ENCODE measurements around the gene PTPMT1.
A peak's percentile ranks its signal among the peaks of the same experiment; 100 is the strongest.
"Not testable (repeated sequence)": the region's sequence is repeated elsewhere in the genome, so short reads cannot be mapped to it uniquely, and the experiment has no call there.

The PTPMT1 gene

DNA sequence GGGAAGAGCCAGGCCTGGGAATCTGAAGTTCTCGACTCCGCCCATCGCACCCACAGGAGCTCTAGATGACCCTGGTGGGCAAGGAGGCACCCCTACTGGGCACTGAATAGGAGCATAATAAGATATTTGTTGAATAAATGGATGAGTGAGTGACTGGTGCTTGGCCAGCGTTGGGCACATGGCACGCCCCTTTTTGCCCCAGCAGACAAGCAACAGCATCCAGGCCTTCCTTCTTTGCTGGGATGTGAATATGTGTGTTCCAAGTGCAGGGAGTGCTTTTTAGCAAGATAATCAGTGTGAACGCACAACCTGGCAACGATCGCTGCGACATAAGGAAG, 12.0 kb upstream of the PTPMT1 start:
- Histone ChIP-seq H3K9me3 (ENCODE audit: insufficient read depth, low read depth, low read length) (no peaks in the 10 kb centered on the region), H2AK5ac (ENCODE audit: low read length) (no peak overlapping the region), H3K4me2 (ENCODE audit: low read length) (peak overlapping the region; percentile 64), H3K79me1 (ENCODE audit: low read length) (peaks cover 11% of the 10 kb centered on the region), H3K18ac (ENCODE audit: low read length) (peak overlapping the region; percentile 86), H3K79me2 (ENCODE audit: control insufficient read depth, insufficient read depth, low read length, poor library complexity) (peaks cover 19% of the 10 kb centered on the region), H2BK120ac (ENCODE audit: insufficient read depth, low read length, poor library complexity) (peak overlapping the region; percentile 64), H3K27me3 (ENCODE audit: insufficient read depth, low read length) (no peaks in the 10 kb centered on the region), H2BK12ac (ENCODE audit: low read length) (no peak overlapping the region), H3K23ac (ENCODE audit: low read length) (no peak overlapping the region), H3K36me3 (ENCODE audit: control insufficient read depth in 1 of 2, insufficient read depth in 2 of 2, low read length in 2 of 2) (peaks cover 0 to 1% of the 10 kb centered on the region in 2 experiments), H3K27ac (ENCODE audit: low read depth, low read length) (peak overlapping the region; percentile 37), H3K9ac (ENCODE audit: low read length) (peak overlapping the region; percentile 16), H3K4ac (ENCODE audit: low read depth, low read length) (peak overlapping the region; percentile 70), H3K4me3 (ENCODE audit: low read depth, low read length) (peak overlapping the region; percentile 50), H4K8ac (ENCODE audit: low read depth, low read length) (peak overlapping the region; percentile 94), H3K4me1 (ENCODE audit: control insufficient read depth in 1 of 2, insufficient read depth in 2 of 2, low read length in 2 of 2) (peaks cover 2 to 4% of the 10 kb centered on the region in 2 experiments), H4K12ac (ENCODE audit: low read depth, low read length) (peak overlapping the region; percentile 85), H2BK5ac (ENCODE audit: low read depth, low read length, poor library complexity) (peak overlapping the region; percentile 60), H3K14ac (ENCODE audit: low read length) (peak overlapping the region; percentile 55), H2AFZ (ENCODE audit: insufficient read depth, low read length, poor library complexity) (peak overlapping the region; percentile 96), H4K91ac (ENCODE audit: low read depth, low read length) (peak overlapping the region; percentile 89)
- WGBS (ENCODE audit: extremely low coverage, insufficient coverage, insufficient read length): no CpG with 5 or more reads among the region's 9 CpGs
- no peak for DNase-seq

DNA sequence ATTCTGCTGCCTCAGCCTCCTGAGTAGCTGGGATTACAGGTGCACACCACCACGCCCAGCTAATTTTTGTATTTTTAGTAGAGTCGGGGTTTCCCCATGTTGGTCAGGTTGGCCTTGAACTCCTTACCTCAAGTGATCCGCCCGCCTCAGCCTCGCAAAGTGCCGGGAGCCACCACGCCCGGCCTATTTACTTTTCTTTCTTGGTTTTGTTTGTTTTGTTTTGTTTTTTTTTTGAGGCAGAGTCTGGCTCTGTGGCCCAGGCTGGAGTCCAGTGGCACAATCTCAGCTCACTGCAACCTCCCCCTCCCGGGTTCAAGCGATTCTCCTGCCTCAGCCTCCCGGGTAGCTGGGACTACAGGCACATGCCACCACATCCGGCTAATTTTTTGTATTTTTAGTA, 8.4 kb upstream of the PTPMT1 start:
- not testable (repeated sequence) for H2AFZ ChIP-seq (ENCODE audit: insufficient read depth, low read length, poor library complexity); H2AK5ac ChIP-seq (ENCODE audit: low read length); H4K12ac ChIP-seq (ENCODE audit: low read depth, low read length); H3K4me2 ChIP-seq (ENCODE audit: low read length); H3K4me3 ChIP-seq (ENCODE audit: low read depth, low read length); H3K36me3 ChIP-seq (ENCODE audit: control insufficient read depth in 1 of 2, insufficient read depth in 2 of 2, low read length in 2 of 2); H3K14ac ChIP-seq (ENCODE audit: low read length); H3K18ac ChIP-seq (ENCODE audit: low read length); DNase-seq; H3K23ac ChIP-seq (ENCODE audit: low read length); H2BK12ac ChIP-seq (ENCODE audit: low read length); H3K9ac ChIP-seq (ENCODE audit: low read length); H3K27ac ChIP-seq (ENCODE audit: low read depth, low read length); H2BK120ac ChIP-seq (ENCODE audit: insufficient read depth, low read length, poor library complexity); H3K4me1 ChIP-seq (ENCODE audit: control insufficient read depth in 1 of 2, insufficient read depth in 2 of 2, low read length in 2 of 2); H3K9me3 ChIP-seq (ENCODE audit: insufficient read depth, low read depth, low read length); H4K8ac ChIP-seq (ENCODE audit: low read depth, low read length); H3K4ac ChIP-seq (ENCODE audit: low read depth, low read length); H4K91ac ChIP-seq (ENCODE audit: low read depth, low read length); H3K27me3 ChIP-seq (ENCODE audit: insufficient read depth, low read length); H2BK5ac ChIP-seq (ENCODE audit: low read depth, low read length, poor library complexity)
- peaks cover 12% of the 10 kb centered on the region for H3K79me2 ChIP-seq (ENCODE audit: control insufficient read depth, insufficient read depth, low read length, poor library complexity)
- no CpG with 5 or more reads among the region's 12 CpGs for WGBS (ENCODE audit: extremely low coverage, insufficient coverage, insufficient read length)
- H3K79me1 ChIP-seq (ENCODE audit: low read length): peaks cover 11% of the 10 kb centered on the region

DNA sequence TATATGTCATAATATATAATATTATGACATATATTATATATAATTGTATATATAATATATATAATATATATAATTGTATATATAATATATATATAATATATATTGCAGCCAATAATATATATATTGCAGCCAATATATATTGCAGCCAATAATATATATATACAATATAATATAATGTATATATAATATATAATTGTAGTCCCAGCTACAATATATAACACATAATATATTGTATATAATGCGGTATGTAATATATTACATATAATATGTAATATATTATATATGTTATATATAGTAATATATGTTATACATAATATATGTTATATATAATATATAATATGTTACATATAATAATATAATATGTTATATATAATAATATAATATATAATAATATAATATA, 6.7 kb upstream of the PTPMT1 start:
- H3K4me3 ChIP-seq (ENCODE audit: low read depth, low read length): no peak overlapping the region
- no peaks in the 10 kb centered on the region for H3K79me1 ChIP-seq (ENCODE audit: low read length)
- no peak overlapping the region for H2BK120ac ChIP-seq (ENCODE audit: insufficient read depth, low read length, poor library complexity)
- H3K4me2 ChIP-seq (ENCODE audit: low read length): no peak overlapping the region
- H3K14ac ChIP-seq (ENCODE audit: low read length): no peak overlapping the region
- H3K79me2 ChIP-seq (ENCODE audit: control insufficient read depth, insufficient read depth, low read length, poor library complexity): no peaks in the 10 kb centered on the region
- no peaks in the 10 kb centered on the region for H3K27me3 ChIP-seq (ENCODE audit: insufficient read depth, low read length)
- H3K9me3 ChIP-seq (ENCODE audit: insufficient read depth, low read depth, low read length): no peaks in the 10 kb centered on the region
- H3K36me3 ChIP-seq (ENCODE audit: control insufficient read depth in 1 of 2, insufficient read depth in 2 of 2, low read length in 2 of 2): no peaks in the 10 kb centered on the region
- no peak overlapping the region for H4K91ac ChIP-seq (ENCODE audit: low read depth, low read length)
- H3K23ac ChIP-seq (ENCODE audit: low read length): no peak overlapping the region
- H3K4ac ChIP-seq (ENCODE audit: low read depth, low read length): no peak overlapping the region
- no peak for DNase-seq
- no peak overlapping the region for H3K18ac ChIP-seq (ENCODE audit: low read length)
- no peak overlapping the region for H3K9ac ChIP-seq (ENCODE audit: low read length)
- no peak overlapping the region for H4K12ac ChIP-seq (ENCODE audit: low read depth, low read length)
- no peak overlapping the region for H3K27ac ChIP-seq (ENCODE audit: low read depth, low read length)
- no peak overlapping the region for H2BK5ac ChIP-seq (ENCODE audit: low read depth, low read length, poor library complexity)
- H2AFZ ChIP-seq (ENCODE audit: insufficient read depth, low read length, poor library complexity): no peak overlapping the region
- no peak overlapping the region for H2BK12ac ChIP-seq (ENCODE audit: low read length)
- no peak overlapping the region for H4K8ac ChIP-seq (ENCODE audit: low read depth, low read length)
- H2AK5ac ChIP-seq (ENCODE audit: low read length): no peak overlapping the region
- no peaks in the 10 kb centered on the region for H3K4me1 ChIP-seq (ENCODE audit: control insufficient read depth in 1 of 2, insufficient read depth in 2 of 2, low read length in 2 of 2)
- WGBS (ENCODE audit: extremely low coverage, insufficient coverage, insufficient read length): no CpG with 5 or more reads among the region's 1 CpG

DNA sequence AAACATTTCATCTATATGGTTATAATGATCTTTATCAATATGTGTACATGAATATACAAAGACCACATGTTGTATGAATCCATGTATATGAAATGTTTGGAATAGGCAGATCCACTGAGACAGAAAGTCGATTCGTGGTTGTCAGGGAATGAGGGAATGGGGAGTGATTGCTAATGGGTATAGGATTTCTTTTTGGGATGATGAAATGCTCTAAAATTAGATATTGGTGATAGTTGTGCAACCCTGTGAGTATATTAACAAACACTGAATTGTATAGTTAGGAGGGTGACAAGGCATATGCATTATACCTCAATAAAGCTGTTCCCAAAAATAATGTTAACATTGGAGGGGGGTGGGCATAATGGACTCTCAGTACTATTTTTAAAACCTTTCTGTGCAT, 5.0 kb upstream of the PTPMT1 start:
- Histone ChIP-seq H2AK5ac (ENCODE audit: low read length) (no peak overlapping the region), H3K79me2 (ENCODE audit: control insufficient read depth, insufficient read depth, low read length, poor library complexity) (peaks cover 5% of the 10 kb centered on the region), H3K9ac (ENCODE audit: low read length) (no peak overlapping the region), H3K36me3 (ENCODE audit: control insufficient read depth in 1 of 2, insufficient read depth in 2 of 2, low read length in 2 of 2) (no peaks in the 10 kb centered on the region), H3K18ac (ENCODE audit: low read length) (no peak overlapping the region), H3K14ac (ENCODE audit: low read length) (no peak overlapping the region), H2AFZ (ENCODE audit: insufficient read depth, low read length, poor library complexity) (no peak overlapping the region), H3K27me3 (ENCODE audit: insufficient read depth, low read length) (no peaks in the 10 kb centered on the region), H3K4me3 (ENCODE audit: low read depth, low read length) (no peak overlapping the region), H2BK120ac (ENCODE audit: insufficient read depth, low read length, poor library complexity) (no peak overlapping the region), H2BK5ac (ENCODE audit: low read depth, low read length, poor library complexity) (no peak overlapping the region), H3K27ac (ENCODE audit: low read depth, low read length) (no peak overlapping the region), H3K79me1 (ENCODE audit: low read length) (peaks cover 5% of the 10 kb centered on the region), H4K8ac (ENCODE audit: low read depth, low read length) (no peak overlapping the region), H4K12ac (ENCODE audit: low read depth, low read length) (no peak overlapping the region), H3K4ac (ENCODE audit: low read depth, low read length) (no peak overlapping the region), H3K9me3 (ENCODE audit: insufficient read depth, low read depth, low read length) (no peaks in the 10 kb centered on the region), H3K4me2 (ENCODE audit: low read length) (no peak overlapping the region), H3K4me1 (ENCODE audit: control insufficient read depth in 1 of 2, insufficient read depth in 2 of 2, low read length in 2 of 2) (peaks cover 0 to 4% of the 10 kb centered on the region in 2 experiments), H3K23ac (ENCODE audit: low read length) (no peak overlapping the region), H4K91ac (ENCODE audit: low read depth, low read length) (no peak overlapping the region), H2BK12ac (ENCODE audit: low read length) (no peak overlapping the region)
- WGBS (ENCODE audit: extremely low coverage, insufficient coverage, insufficient read length): no CpG with 5 or more reads among the region's 2 CpGs
- no peak for DNase-seq

All from trophoblast cell (in vitro differentiated cells and primary cell).